ENCODE results near the gene FOXO4. TPM values are rescaled to one million over a fixed set of nuclear protein-coding genes. Genes with fewer than 3 reads are reported as not detected.

The FOXO4 gene
- total and polyA plus RNA-seq, 2 of the 13 experiments (the other 11 are each of a cell fraction or from before 2014, with no cell fraction given): 5.1 to 5.7 TPM

DNA sequence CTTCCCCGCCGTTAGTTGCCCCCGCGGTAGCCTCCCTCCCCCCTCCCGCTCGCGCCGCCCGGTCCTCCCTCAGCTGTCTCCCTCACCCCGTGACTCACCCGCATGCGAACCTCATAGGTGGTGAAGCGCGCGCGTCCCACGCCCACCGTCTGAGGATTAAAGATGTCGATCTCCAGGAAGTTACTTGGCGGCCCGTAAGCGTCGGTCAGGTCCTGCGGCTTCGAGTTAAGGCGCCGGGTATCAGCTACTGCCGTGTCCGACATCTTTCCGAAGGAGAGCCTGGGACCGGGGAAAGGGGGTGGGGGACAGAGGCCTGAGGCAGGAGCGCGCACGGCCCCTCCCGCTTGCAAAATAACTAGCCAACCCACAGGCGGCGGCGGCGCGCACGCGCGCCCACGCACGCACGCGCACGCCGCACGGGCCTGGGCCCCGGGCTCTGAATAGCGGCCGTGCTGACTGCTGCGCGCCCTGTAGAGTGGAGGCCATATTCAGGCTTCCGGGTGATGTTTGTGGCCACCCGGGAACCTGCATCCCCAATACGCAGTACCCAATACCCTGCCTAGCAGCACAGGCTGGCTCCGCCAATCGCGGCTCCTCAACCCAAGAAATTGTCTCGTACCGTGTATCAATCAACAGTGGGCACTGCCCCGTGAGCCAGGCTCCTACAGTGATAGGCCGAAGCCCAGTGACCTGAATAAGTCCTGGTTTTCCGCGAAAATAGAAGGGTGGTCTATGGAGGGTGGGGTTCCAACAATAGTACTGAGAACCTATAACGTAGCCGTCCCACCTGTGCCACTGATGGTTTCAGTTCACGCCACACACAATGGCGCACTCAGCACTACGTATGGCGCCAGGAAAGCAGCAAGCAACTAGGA is 27.4 kb upstream of the FOXO4 start, which contains the start of gene SNX12 (continued):
- TF ChIP-seq, protein P1, sequence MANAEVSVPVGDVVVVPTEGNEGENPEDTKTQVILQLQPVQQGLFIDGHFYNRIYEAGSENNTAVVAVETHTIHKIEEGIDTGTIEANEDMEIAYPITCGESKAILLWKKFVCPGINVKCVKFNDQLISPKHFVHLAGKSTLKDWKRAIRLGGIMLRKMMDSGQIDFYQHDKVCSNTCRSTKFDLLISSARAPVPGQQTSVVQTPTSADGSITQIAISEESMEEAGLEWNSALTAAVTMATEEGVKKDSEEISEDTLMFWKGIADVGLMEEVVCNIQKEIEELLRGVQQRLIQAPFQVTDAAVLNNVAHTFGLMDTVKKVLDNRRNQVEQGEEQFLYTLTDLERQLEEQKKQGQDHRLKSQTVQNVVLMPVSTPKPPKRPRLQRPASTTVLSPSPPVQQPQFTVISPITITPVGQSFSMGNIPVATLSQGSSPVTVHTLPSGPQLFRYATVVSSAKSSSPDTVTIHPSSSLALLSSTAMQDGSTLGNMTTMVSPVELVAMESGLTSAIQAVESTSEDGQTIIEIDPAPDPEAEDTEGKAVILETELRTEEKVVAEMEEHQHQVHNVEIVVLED (CRISPR knock-in tag; IDR thresholded peaks at IDR 0.05; ENCODE audit: borderline replicate concordance): peak; percentile 97
- no peak for TF ChIP-seq SETDB1 (CRISPR knock-in tag; IDR thresholded peaks at IDR 0.05; ENCODE audit: borderline replicate concordance)
- TF ChIP-seq, protein P2, sequence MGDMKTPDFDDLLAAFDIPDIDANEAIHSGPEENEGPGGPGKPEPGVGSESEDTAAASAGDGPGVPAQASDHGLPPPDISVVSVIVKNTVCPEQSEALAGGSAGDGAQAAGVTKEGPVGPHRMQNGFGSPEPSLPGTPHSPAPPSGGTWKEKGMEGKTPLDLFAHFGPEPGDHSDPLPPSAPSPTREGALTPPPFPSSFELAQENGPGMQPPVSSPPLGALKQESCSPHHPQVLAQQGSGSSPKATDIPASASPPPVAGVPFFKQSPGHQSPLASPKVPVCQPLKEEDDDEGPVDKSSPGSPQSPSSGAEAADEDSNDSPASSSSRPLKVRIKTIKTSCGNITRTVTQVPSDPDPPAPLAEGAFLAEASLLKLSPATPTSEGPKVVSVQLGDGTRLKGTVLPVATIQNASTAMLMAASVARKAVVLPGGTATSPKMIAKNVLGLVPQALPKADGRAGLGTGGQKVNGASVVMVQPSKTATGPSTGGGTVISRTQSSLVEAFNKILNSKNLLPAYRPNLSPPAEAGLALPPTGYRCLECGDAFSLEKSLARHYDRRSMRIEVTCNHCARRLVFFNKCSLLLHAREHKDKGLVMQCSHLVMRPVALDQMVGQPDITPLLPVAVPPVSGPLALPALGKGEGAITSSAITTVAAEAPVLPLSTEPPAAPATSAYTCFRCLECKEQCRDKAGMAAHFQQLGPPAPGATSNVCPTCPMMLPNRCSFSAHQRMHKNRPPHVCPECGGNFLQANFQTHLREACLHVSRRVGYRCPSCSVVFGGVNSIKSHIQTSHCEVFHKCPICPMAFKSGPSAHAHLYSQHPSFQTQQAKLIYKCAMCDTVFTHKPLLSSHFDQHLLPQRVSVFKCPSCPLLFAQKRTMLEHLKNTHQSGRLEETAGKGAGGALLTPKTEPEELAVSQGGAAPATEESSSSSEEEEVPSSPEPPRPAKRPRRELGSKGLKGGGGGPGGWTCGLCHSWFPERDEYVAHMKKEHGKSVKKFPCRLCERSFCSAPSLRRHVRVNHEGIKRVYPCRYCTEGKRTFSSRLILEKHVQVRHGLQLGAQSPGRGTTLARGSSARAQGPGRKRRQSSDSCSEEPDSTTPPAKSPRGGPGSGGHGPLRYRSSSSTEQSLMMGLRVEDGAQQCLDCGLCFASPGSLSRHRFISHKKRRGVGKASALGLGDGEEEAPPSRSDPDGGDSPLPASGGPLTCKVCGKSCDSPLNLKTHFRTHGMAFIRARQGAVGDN (CRISPR knock-in tag; IDR thresholded peaks at IDR 0.05): peak; percentile 65
- no peak for TF ChIP-seq HIVEP1 (CRISPR knock-in tag; IDR thresholded peaks at IDR 0.05)
- no peak for TF ChIP-seq ZNF563 (CRISPR knock-in tag; IDR thresholded peaks at IDR 0.05)
- TF ChIP-seq ZSCAN25 (CRISPR knock-in tag; IDR thresholded peaks at IDR 0.05): peak; percentile 36; the same call in 1 of the 2 replicates
- no peak for TF ChIP-seq TCF12 (IDR thresholded peaks at IDR 0.05)
- TF ChIP-seq TCF12 (CRISPR knock-in tag; IDR thresholded peaks at IDR 0.05): no peak
- TF ChIP-seq KLF15 (CRISPR knock-in tag; IDR thresholded peaks at IDR 0.05; ENCODE audit: borderline replicate concordance): no peak
- TF ChIP-seq ZNF615 (CRISPR knock-in tag; IDR thresholded peaks at IDR 0.05; ENCODE audit: borderline replicate concordance): no peak
- TF ChIP-seq ZNF296 (CRISPR knock-in tag; conservative IDR thresholded peaks at IDR 0.05): no peak
- TF ChIP-seq DPF2 (CRISPR knock-in tag; IDR thresholded peaks at IDR 0.05; ENCODE audit: borderline replicate concordance, low read depth): no peak
- no peak for TF ChIP-seq TMF1 (CRISPR knock-in tag; IDR thresholded peaks at IDR 0.05; ENCODE audit: low read depth)
- TF ChIP-seq, protein P3, sequence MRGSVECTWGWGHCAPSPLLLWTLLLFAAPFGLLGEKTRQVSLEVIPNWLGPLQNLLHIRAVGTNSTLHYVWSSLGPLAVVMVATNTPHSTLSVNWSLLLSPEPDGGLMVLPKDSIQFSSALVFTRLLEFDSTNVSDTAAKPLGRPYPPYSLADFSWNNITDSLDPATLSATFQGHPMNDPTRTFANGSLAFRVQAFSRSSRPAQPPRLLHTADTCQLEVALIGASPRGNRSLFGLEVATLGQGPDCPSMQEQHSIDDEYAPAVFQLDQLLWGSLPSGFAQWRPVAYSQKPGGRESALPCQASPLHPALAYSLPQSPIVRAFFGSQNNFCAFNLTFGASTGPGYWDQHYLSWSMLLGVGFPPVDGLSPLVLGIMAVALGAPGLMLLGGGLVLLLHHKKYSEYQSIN (CRISPR knock-in tag; IDR thresholded peaks at IDR 0.05; ENCODE audit: borderline replicate concordance): no peak
- TF ChIP-seq NFKB2 (CRISPR knock-in tag; IDR thresholded peaks at IDR 0.05; ENCODE audit: borderline replicate concordance): no peak
- no peak for TF ChIP-seq NBN (conservative IDR thresholded peaks at IDR 0.05)
- peak; percentile 64; the same call in 1 of the 2 replicates for TF ChIP-seq YEATS4 (CRISPR knock-in tag; IDR thresholded peaks at IDR 0.05; ENCODE audit: borderline replicate concordance)
- no peak for TF ChIP-seq ZNF274 (CRISPR knock-in tag; IDR thresholded peaks at IDR 0.05)
- no peak for TF ChIP-seq ONECUT2 (CRISPR knock-in tag; IDR thresholded peaks at IDR 0.05)
- TF ChIP-seq MIXL1 (CRISPR knock-in tag; IDR thresholded peaks at IDR 0.05): peak; percentile 37; the same call in 1 of the 2 replicates
- TF ChIP-seq GPN1 (CRISPR knock-in tag; IDR thresholded peaks at IDR 0.05; ENCODE audit: borderline replicate concordance): no peak
- TF ChIP-seq KDM2A (CRISPR knock-in tag; IDR thresholded peaks at IDR 0.05; ENCODE audit: borderline replicate concordance, low read depth): peak; percentile 33; the same call in 1 of the 2 replicates
- no peak for TF ChIP-seq ZNF530 (CRISPR knock-in tag; IDR thresholded peaks at IDR 0.05; ENCODE audit: low read depth)

Measured in HepG2 (cell line).